ENCODE measurements around the gene GRHL1. TPM values are rescaled to one million over a fixed set of nuclear protein-coding genes. Genes with fewer than 3 reads are reported as not detected.

GRHL1 gene
- total RNA-seq, 1 experiment from 2014 or later, result 11.6 TPM

- no peaks in the 10 kb centered on the region; the same call in 1 of the 2 replicates for H3K36me3 ChIP-seq (ENCODE audit: control insufficient read depth, insufficient read depth, low read length)
- POLR2A ChIA-PET, result no interaction called here
- intact Hi-C loops (cut with micrococcal nuclease; ENCODE audit: unreplicated experiment), result no loop called here
- DNase-seq, result no peak
- H3K4me1 ChIP-seq, result no peaks in the 10 kb centered on the region
- no peak for TF ChIP-seq CTCF (IDR thresholded peaks at IDR 0.05; ENCODE audit: insufficient read depth in 1 of 2, low read depth in 1 of 2, low read length in 1 of 2, severe bottlenecking in 1 of 2, unreplicated experiment in 1 of 2)
- H3K4me3 Mint-ChIP-seq (ENCODE audit: unreplicated experiment), result no peak overlapping the region
- H3K9me3 Mint-ChIP-seq (ENCODE audit: unreplicated experiment), result no peaks in the 10 kb centered on the region
- BruUV-seq (replicated peaks), result no TSS peak
- H3K27me3 Mint-ChIP-seq (ENCODE audit: insufficient read depth, unreplicated experiment), result no peaks in the 10 kb centered on the region
- peaks cover 18% of the 10 kb centered on the region for H3K36me3 Mint-ChIP-seq (ENCODE audit: insufficient read depth, unreplicated experiment)
- no peaks in the 10 kb centered on the region for H3K9me3 ChIP-seq
- peaks cover 7% of the 10 kb centered on the region for H3K4me1 Mint-ChIP-seq (ENCODE audit: low read depth, unreplicated experiment)
- no peak overlapping the region for H3K27ac Mint-ChIP-seq (ENCODE audit: unreplicated experiment)
- H3K27me3 ChIP-seq (replicated peaks; ENCODE audit: control insufficient read depth, insufficient read depth, low read length), result no peaks in the 10 kb centered on the region
- CTCF ChIA-PET, result no interaction called here
- H3K4me3 ChIP-seq (ENCODE audit: low read depth, low read length), result no peak overlapping the region
Measured at GRCh38 chr2:9992427-9993187, 41.1 kb downstream of the GRHL1 start.

- ChIA-PET POLR2A (no interaction called here), CTCF (interaction anchor here (1.1 kb wide), 1 partner anchor 9 kb away, joined by 3 read pairs; no protein-coding TSS in a partner anchor)
- H3K4me3 ChIP-seq (ENCODE audit: low read depth, low read length), result no peak overlapping the region
- no peak overlapping the region for H3K27ac Mint-ChIP-seq (ENCODE audit: unreplicated experiment)
- no peak for DNase-seq
- no peaks in the 10 kb centered on the region for H3K27me3 ChIP-seq (replicated peaks; ENCODE audit: control insufficient read depth, insufficient read depth, low read length)
- no peak for TF ChIP-seq CTCF (IDR thresholded peaks at IDR 0.05; ENCODE audit: insufficient read depth in 1 of 2, low read depth in 1 of 2, low read length in 1 of 2, severe bottlenecking in 1 of 2, unreplicated experiment in 1 of 2)
- H3K4me1 Mint-ChIP-seq (ENCODE audit: low read depth, unreplicated experiment), result peaks cover 7% of the 10 kb centered on the region
- H3K27me3 Mint-ChIP-seq (ENCODE audit: insufficient read depth, unreplicated experiment), result no peaks in the 10 kb centered on the region
- BruUV-seq (replicated peaks), result no TSS peak
- no peak overlapping the region for H3K4me3 Mint-ChIP-seq (ENCODE audit: unreplicated experiment)
- H3K36me3 ChIP-seq (ENCODE audit: control insufficient read depth, insufficient read depth, low read length), result no peaks in the 10 kb centered on the region; the same call in 1 of the 2 replicates
- H3K9me3 ChIP-seq, result no peaks in the 10 kb centered on the region
- H3K9me3 Mint-ChIP-seq (ENCODE audit: unreplicated experiment), result no peaks in the 10 kb centered on the region
- intact Hi-C loops (cut with micrococcal nuclease; ENCODE audit: unreplicated experiment), result no loop called here
- peaks cover 18% of the 10 kb centered on the region for H3K36me3 Mint-ChIP-seq (ENCODE audit: insufficient read depth, unreplicated experiment)
- H3K4me1 ChIP-seq, result no peaks in the 10 kb centered on the region
Measured at GRCh38 chr2:9993488-9994165, 42.1 kb downstream of the GRHL1 start.

GRCh38 chr2:9994462-9994861 lies 43.0 kb downstream of the GRHL1 start:
- H3K36me3 Mint-ChIP-seq (ENCODE audit: insufficient read depth, unreplicated experiment), result peaks cover 18% of the 10 kb centered on the region
- TF ChIP-seq CTCF (IDR thresholded peaks at IDR 0.05; ENCODE audit: insufficient read depth in 1 of 2, low read depth in 1 of 2, low read length in 1 of 2, severe bottlenecking in 1 of 2, unreplicated experiment in 1 of 2), result no peak

More at GRCh38 chr2:9994462-9994861, 43.0 kb downstream of the GRHL1 start:
- intact Hi-C loops (cut with micrococcal nuclease; ENCODE audit: unreplicated experiment), result no loop called here
- H3K27me3 ChIP-seq (replicated peaks; ENCODE audit: control insufficient read depth, insufficient read depth, low read length), result no peaks in the 10 kb centered on the region
- H3K4me3 Mint-ChIP-seq (ENCODE audit: unreplicated experiment), result no peak overlapping the region
- no peaks in the 10 kb centered on the region for H3K27me3 Mint-ChIP-seq (ENCODE audit: insufficient read depth, unreplicated experiment)
- BruUV-seq (replicated peaks), result no TSS peak
- no peaks in the 10 kb centered on the region for H3K9me3 ChIP-seq
- POLR2A ChIA-PET, result no interaction called here
- no peaks in the 10 kb centered on the region for H3K4me1 ChIP-seq
- H3K4me3 ChIP-seq (ENCODE audit: low read depth, low read length), result no peak overlapping the region
- peaks cover 7% of the 10 kb centered on the region for H3K4me1 Mint-ChIP-seq (ENCODE audit: low read depth, unreplicated experiment)
- no peaks in the 10 kb centered on the region; the same call in none of the 2 replicates for H3K36me3 ChIP-seq (ENCODE audit: control insufficient read depth, insufficient read depth, low read length)
- no peaks in the 10 kb centered on the region for H3K9me3 Mint-ChIP-seq (ENCODE audit: unreplicated experiment)
- no peak overlapping the region for H3K27ac Mint-ChIP-seq (ENCODE audit: unreplicated experiment)
- CTCF ChIA-PET, result no interaction called here
- no peak for DNase-seq

Data from Caco-2 (cell line).